Amniotic stem cell (primary cell): ENCODE measurements around the gene PPM1K.

ENCODE experiments used
- DNase-seq: peaks from one replicate; lab custom pipeline; 2025; lab: John Stamatoyannopoulos, UW

PPM1K gene

GRCh38 chr4:88217169-88217568, 67.2 kb downstream of the PPM1K start:
- no peak for DNase-seq

GRCh38 chr4:88216395-88216794, 68.0 kb downstream of the PPM1K start:
- DNase-seq, result no peak

GRCh38 chr4:88215351-88215750, 69.0 kb downstream of the PPM1K start:
- no peak for DNase-seq

- DNase-seq, result no peak
These were observed 72.2 kb downstream of the PPM1K start for GRCh38 chr4:88212253-88212561.

GRCh38 chr4:88211473-88212252, 72.7 kb downstream of the PPM1K start:
- peak; percentile 5 for DNase-seq

- DNase-seq, result no peak
These were observed 76.2 kb downstream of the PPM1K start for GRCh38 chr4:88208156-88208555.
